ENCODE results near the gene MORN4. TPM values are rescaled to one million over a fixed set of nuclear protein-coding genes. Genes with fewer than 3 reads are reported as not detected.

MORN4 gene
- total RNA-seq, 4 donors from 2014 or later = 0.51 to 8.7 (median 2.1) TPM

- no peaks in the 10 kb centered on the region for H3K27me3 ChIP-seq
- H3K9me3 ChIP-seq = no peaks in the 10 kb centered on the region
- TF ChIP-seq POLR2A (IDR thresholded peaks at IDR 0.05) = no peak
- TF ChIP-seq, protein P1, sequence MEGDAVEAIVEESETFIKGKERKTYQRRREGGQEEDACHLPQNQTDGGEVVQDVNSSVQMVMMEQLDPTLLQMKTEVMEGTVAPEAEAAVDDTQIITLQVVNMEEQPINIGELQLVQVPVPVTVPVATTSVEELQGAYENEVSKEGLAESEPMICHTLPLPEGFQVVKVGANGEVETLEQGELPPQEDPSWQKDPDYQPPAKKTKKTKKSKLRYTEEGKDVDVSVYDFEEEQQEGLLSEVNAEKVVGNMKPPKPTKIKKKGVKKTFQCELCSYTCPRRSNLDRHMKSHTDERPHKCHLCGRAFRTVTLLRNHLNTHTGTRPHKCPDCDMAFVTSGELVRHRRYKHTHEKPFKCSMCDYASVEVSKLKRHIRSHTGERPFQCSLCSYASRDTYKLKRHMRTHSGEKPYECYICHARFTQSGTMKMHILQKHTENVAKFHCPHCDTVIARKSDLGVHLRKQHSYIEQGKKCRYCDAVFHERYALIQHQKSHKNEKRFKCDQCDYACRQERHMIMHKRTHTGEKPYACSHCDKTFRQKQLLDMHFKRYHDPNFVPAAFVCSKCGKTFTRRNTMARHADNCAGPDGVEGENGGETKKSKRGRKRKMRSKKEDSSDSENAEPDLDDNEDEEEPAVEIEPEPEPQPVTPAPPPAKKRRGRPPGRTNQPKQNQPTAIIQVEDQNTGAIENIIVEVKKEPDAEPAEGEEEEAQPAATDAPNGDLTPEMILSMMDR (IDR thresholded peaks at IDR 0.05 in 4 of 5, conservative IDR thresholded peaks at IDR 0.05 in 1 of 5) = no peak
- intact Hi-C loops (cut with DNase I; ENCODE audit: low total_unique reads) (no loop called here), in situ Hi-C loops (cut with MboI; ENCODE audit: low sequenced_read_pairs in 4 of 4) (loop anchor here (5.0 kb wide), 2 partner anchors 41 to 46 kb away; no protein-coding TSS in a partner anchor)
- DNase-seq = peak; percentile 58 to 84
- peak; percentile 39 to 53 for ATAC-seq
- peaks cover 0 to 12% of the 10 kb centered on the region in 2 donors for H3K36me3 ChIP-seq
- H3K4me3 ChIP-seq = no peak overlapping the region
- H3K4me1 ChIP-seq = peaks cover 57 to 61% of the 10 kb centered on the region in 2 donors
- H3K27ac ChIP-seq = peak overlapping the region; percentile 90 to 92 (median 91)
Observed at GRCh38 chr10:97570789-97571471, 62.4 kb downstream of the MORN4 start.

- DNase-seq (peak in 1 of 2 donors; percentile 65), ATAC-seq (no peak)
- TF ChIP-seq POLR2A (IDR thresholded peaks at IDR 0.05) = no peak
- TF ChIP-seq, protein P1 (IDR thresholded peaks at IDR 0.05 in 4 of 5, conservative IDR thresholded peaks at IDR 0.05 in 1 of 5) = no peak
- Histone ChIP-seq H3K9me3 (no peaks in the 10 kb centered on the region), H3K4me3 (no peak overlapping the region), H3K27me3 (no peaks in the 10 kb centered on the region), H3K36me3 (peaks cover 0 to 12% of the 10 kb centered on the region in 2 donors), H3K27ac (peak overlapping the region; percentile 90 to 92 (median 91)), H3K4me1 (peaks cover 54% of the 10 kb centered on the region in 2 donors)
- intact Hi-C loops (cut with DNase I; ENCODE audit: low total_unique reads) = no loop called here
- in situ Hi-C loops (cut with MboI; ENCODE audit: low sequenced_read_pairs in 4 of 4) = loop anchor here (5.0 kb wide), 2 partner anchors 42 to 47 kb away; no protein-coding TSS in a partner anchor
Observed at GRCh38 chr10:97570146-97570788, 63.0 kb downstream of the MORN4 start.

GRCh38 chr10:97567891-97568290 is 65.4 kb downstream of the MORN4 start:
- no peak for TF ChIP-seq POLR2A (IDR thresholded peaks at IDR 0.05)
- TF ChIP-seq, protein P1 (IDR thresholded peaks at IDR 0.05 in 4 of 5, conservative IDR thresholded peaks at IDR 0.05 in 1 of 5) = no peak
- DNase-seq (no peak), ATAC-seq (no peak)
- H3K36me3 ChIP-seq = peaks cover 0 to 12% of the 10 kb centered on the region in 2 donors
- H3K4me3 ChIP-seq = no peak overlapping the region
- peaks cover 33 to 37% of the 10 kb centered on the region in 2 donors for H3K4me1 ChIP-seq
- no peaks in the 10 kb centered on the region for H3K9me3 ChIP-seq
- in situ Hi-C loops (cut with MboI; ENCODE audit: low sequenced_read_pairs in 4 of 4) = no loop called here
- intact Hi-C loops (cut with DNase I; ENCODE audit: low total_unique reads) = no loop called here
- no peaks in the 10 kb centered on the region for H3K27me3 ChIP-seq
- no peak overlapping the region for H3K27ac ChIP-seq

- Histone ChIP-seq H3K9me3 (no peaks in the 10 kb centered on the region), H3K4me3 (no peak overlapping the region), H3K27me3 (no peaks in the 10 kb centered on the region), H3K36me3 (peaks cover 0 to 12% of the 10 kb centered on the region in 2 donors), H3K27ac (no peak overlapping the region), H3K4me1 (peaks cover 21 to 23% of the 10 kb centered on the region in 2 donors)
- in situ Hi-C loops (cut with MboI; ENCODE audit: low sequenced_read_pairs in 4 of 4) = no loop called here
- TF ChIP-seq, protein P1 (IDR thresholded peaks at IDR 0.05 in 4 of 5, conservative IDR thresholded peaks at IDR 0.05 in 1 of 5) = no peak
- no peak for TF ChIP-seq POLR2A (IDR thresholded peaks at IDR 0.05)
- DNase-seq = no peak
- ATAC-seq = no peak
- intact Hi-C loops (cut with DNase I; ENCODE audit: low total_unique reads) = no loop called here
Observed at GRCh38 chr10:97566336-97566996, 66.8 kb downstream of the MORN4 start.
